H1 (cell line): Measurements from ENCODE around the gene OSTC. TPM values are rescaled to one million over a fixed set of nuclear protein-coding genes. Genes with fewer than 3 reads are reported as not detected.

ENCODE experiments used
- CTCF ChIA-PET: fragments of 300-600 bp; sonication (Branson Sonifier 250); formaldehyde crosslinking; loops from one replicate; lab custom pipeline; 2021; ENCODE audit not compliant: partially characterized antibody; lab: Charles Lee
- POLR2A ChIA-PET: fragments of 300-600 bp; sonication (Branson Sonifier 250); formaldehyde crosslinking; loops from one replicate; lab custom pipeline; 2021; ENCODE audit warnings: inconsistent platforms; ENCODE audit not compliant: partially characterized antibody; lab: Charles Lee
- DNase-seq, 2 experiments: peaks; one replicate each; pipeline versions ENCODE4 v3.0.0 to v3.0.0-alpha.2; 2010 to 2022; ENCODE audit warnings: low spot score in 2 of 2, low read depth in 1 of 2, mixed read lengths in 1 of 2
- FAIRE-seq: peaks from 2 replicates; lab custom pipeline; 2011; peaks lifted over from hg19 to GRCh38; lab: Jason Lieb, UNC
- H2AFZ ChIP-seq: 2 replicates; pipeline ENCODE4 v1.8.1; 2012; ENCODE audit warnings: low read length, inconsistent platforms
- H2AK5ac ChIP-seq: 2 replicates; pipeline ENCODE4 v1.6.1; 2013; ENCODE audit warnings: low read depth, low read length
- H2BK120ac ChIP-seq: replicated peaks from 2 replicates; pipeline ENCODE3; 2013; ENCODE audit warnings: low read depth, low read length, inconsistent platforms
- H2BK12ac ChIP-seq: 2 replicates; pipeline ENCODE4 v1.6.1; 2013; ENCODE audit warnings: low read depth, low read length
- H2BK15ac ChIP-seq: 2 replicates; pipeline ENCODE4 v1.6.1; 2013; ENCODE audit warnings: low read length
- H2BK20ac ChIP-seq: 2 replicates; pipeline ENCODE4 v1.6.1; 2013; ENCODE audit warnings: low read length
- H2BK5ac ChIP-seq: 2 replicates; pipeline ENCODE4 v1.6.1; 2013; ENCODE audit warnings: low read depth, low read length
- H3K14ac ChIP-seq: 2 replicates; pipeline ENCODE4 v1.6.1; 2013; ENCODE audit warnings: inconsistent platforms; ENCODE audit not compliant: insufficient read length
- H3K18ac ChIP-seq: 2 replicates; pipeline ENCODE4 v1.6.1; 2013; ENCODE audit warnings: low read length; ENCODE audit errors: extremely low read depth
- H3K23ac ChIP-seq: 2 replicates; pipeline ENCODE4 v1.6.1; 2013; ENCODE audit warnings: inconsistent platforms; ENCODE audit not compliant: insufficient read length
- H3K23me2 ChIP-seq: 2 replicates; pipeline ENCODE4 v1.6.1; 2013; ENCODE audit warnings: low read depth, low read length
- H3K27ac ChIP-seq: 2 replicates; pipeline ENCODE4 v1.6.1; 2011; ENCODE audit warnings: low read depth, low read length, inconsistent platforms
- H3K27me3 ChIP-seq, 4 experiments: replicated peaks in 1 of 4; 1 replicate in 1 of 4; 2 replicates in 3 of 4; pipeline versions ENCODE4 v1.6.1 to v1.8.1; 2011 to 2013; ENCODE audit warnings: low read length in 3 of 4, mild to moderate bottlenecking in 3 of 4, inconsistent platforms in 2 of 4, mixed read lengths in 2 of 4, moderate library complexity in 1 of 4; ENCODE audit not compliant: control insufficient read depth in 3 of 4, insufficient read depth in 3 of 4; ENCODE audit errors: extremely low read depth in 1 of 4
- H3K36me3 ChIP-seq, 4 experiments: 2 replicates each; pipeline versions ENCODE4 v1.6.1 to v1.8.1; 2011 to 2013; ENCODE audit warnings: mild to moderate bottlenecking in 4 of 4, low read length in 3 of 4, moderate library complexity in 2 of 4, control low read depth in 1 of 4, inconsistent platforms in 1 of 4; ENCODE audit not compliant: insufficient read depth in 4 of 4, control insufficient read depth in 2 of 4
- H3K4ac ChIP-seq: replicated peaks from 2 replicates; pipeline ENCODE3; 2013; ENCODE audit warnings: low read length, low read depth, mixed read lengths, inconsistent platforms; ENCODE audit not compliant: insufficient read length
- H3K4me1 ChIP-seq, 4 experiments: replicated peaks in 1 of 4; 1 replicate in 1 of 4; 2 replicates in 3 of 4; pipeline versions ENCODE4 v1.6.1 to v1.8.1; 2011 to 2013; ENCODE audit warnings: low read length in 3 of 4, inconsistent platforms in 2 of 4, mixed read lengths in 1 of 4; ENCODE audit not compliant: insufficient read depth in 4 of 4, control insufficient read depth in 3 of 4
- H3K4me2 ChIP-seq, 2 experiments: 2 replicates each; pipeline versions ENCODE4 v1.6.1 to v1.8.1; 2011 to 2013; ENCODE audit warnings: low read depth in 2 of 2, low read length in 2 of 2, control low read depth in 1 of 2, inconsistent platforms in 1 of 2, mild to moderate bottlenecking in 1 of 2; ENCODE audit not compliant: insufficient read depth in 1 of 2
- H3K4me3 ChIP-seq, 4 experiments: fragments of 200-600, 300-600 bp in 1 of 4; sonication (generic), shearing (Covaris generic), sonication (Bioruptor Twin) in 1 of 4; 2 replicates each; pipeline versions ENCODE4 v1.5.1 to v1.8.1; 2011 to 2016; ENCODE audit warnings: low read length in 4 of 4, low read depth in 3 of 4, control low read depth in 2 of 4, inconsistent platforms in 2 of 4, mild to moderate bottlenecking in 2 of 4, mixed read lengths in 1 of 4, moderate library complexity in 1 of 4; ENCODE audit not compliant: insufficient read depth in 2 of 4; ENCODE audit errors: extremely low read depth in 1 of 4
- H3K56ac ChIP-seq: replicated peaks from 2 replicates; pipeline ENCODE3; 2013; ENCODE audit warnings: low read depth, mild to moderate bottlenecking, mixed read lengths, low read length, inconsistent platforms; ENCODE audit not compliant: insufficient read length
- H3K79me1 ChIP-seq: 2 replicates; pipeline ENCODE4 v1.6.1; 2013; ENCODE audit warnings: low read depth, low read length, control low read depth
- H3K79me2 ChIP-seq, 2 experiments: 2 replicates each; pipeline versions ENCODE4 v1.6.1 to v1.8.1; 2012 to 2013; ENCODE audit warnings: low read length in 2 of 2, mild to moderate bottlenecking in 2 of 2, inconsistent platforms in 1 of 2; ENCODE audit not compliant: insufficient read depth in 2 of 2, control insufficient read depth in 1 of 2
- H3K9ac ChIP-seq, 4 experiments: replicated peaks in 1 of 4; 1 replicate in 1 of 4; 2 replicates in 3 of 4; pipeline versions ENCODE4 v1.6.1 to v1.8.1; 2011 to 2013; ENCODE audit warnings: low read depth in 3 of 4, low read length in 3 of 4, control low read depth in 2 of 4, mild to moderate bottlenecking in 2 of 4, moderate library complexity in 2 of 4, inconsistent platforms in 1 of 4; ENCODE audit errors: extremely low read depth in 1 of 4
- H3K9me3 ChIP-seq, 2 experiments: 2 replicates each; pipeline versions ENCODE4 v1.6.1 to v1.8.1; 2012 to 2013; ENCODE audit warnings: mild to moderate bottlenecking in 2 of 2, moderate library complexity in 2 of 2, control low read depth in 1 of 2, inconsistent platforms in 1 of 2, low read depth in 1 of 2, low read length in 1 of 2, mixed read lengths in 1 of 2; ENCODE audit not compliant: insufficient read depth in 2 of 2
- H4K20me1 ChIP-seq, 2 experiments: replicated peaks in 1 of 2; 2 replicates each; pipeline versions ENCODE3 to v1.8.1; 2011 to 2013; ENCODE audit warnings: inconsistent platforms in 2 of 2, low read length in 2 of 2, mild to moderate bottlenecking in 1 of 2; ENCODE audit not compliant: insufficient read depth in 2 of 2, control insufficient read depth in 1 of 2
- H4K5ac ChIP-seq: 2 replicates; pipeline ENCODE4 v1.6.1; 2013; ENCODE audit warnings: low read length, low read depth, mixed read lengths, inconsistent platforms; ENCODE audit not compliant: insufficient read length
- H4K8ac ChIP-seq: 2 replicates; pipeline ENCODE4 v1.8.0; 2013; ENCODE audit warnings: mild to moderate bottlenecking, moderate library complexity, low read length, inconsistent platforms; ENCODE audit not compliant: insufficient read depth; ENCODE audit errors: extremely low read depth
- H4K91ac ChIP-seq: replicated peaks from 2 replicates; pipeline ENCODE3; 2013; ENCODE audit warnings: low read length, mixed read lengths, inconsistent platforms; ENCODE audit not compliant: insufficient read length
- ASH2L ChIP-seq: fragments of 200-600, 300-600 bp; sonication (generic); IDR thresholded peaks from one replicate; pipeline ENCODE4 v1.7.1; 2017; ENCODE audit warnings: low read length
- CBX5 ChIP-seq: fragments of 300-800, 300-1000 bp; sonication (generic); IDR thresholded peaks from 2 replicates; pipeline ENCODE4 v1.7.1; 2016; ENCODE audit warnings: antibody characterized with exemption, low read length, low read depth
- CBX8 ChIP-seq: fragments of 300-800, 300-1000 bp; sonication (generic); IDR thresholded peaks from 2 replicates; pipeline ENCODE4 v1.7.1; 2016; ENCODE audit warnings: low read depth, low read length, borderline replicate concordance
- FOSL1 ChIP-seq: IDR thresholded peaks from 2 replicates; pipeline ENCODE4 v1.6.1; 2011; ENCODE audit warnings: mild to moderate bottlenecking, low read depth, low read length, moderate library complexity; ENCODE audit not compliant: insufficient read depth
- GABPA ChIP-seq: IDR thresholded peaks from 2 replicates; pipeline ENCODE4 v1.6.1; 2011; ENCODE audit warnings: mild to moderate bottlenecking, low read length, moderate library complexity, borderline replicate concordance; ENCODE audit not compliant: insufficient read depth
- GTF2F1 ChIP-seq: IDR thresholded peaks from 2 replicates; pipeline ENCODE4 v1.6.1; 2012; ENCODE audit warnings: low read depth, low read length, improper control_type of control experiment, borderline replicate concordance
- KDM1A ChIP-seq: fragments of 200-600, 300-600 bp; sonication (generic); IDR thresholded peaks from 2 replicates; pipeline ENCODE4 v1.7.1; 2016; ENCODE audit warnings: mild to moderate bottlenecking, low read length, borderline replicate concordance
- KDM4A ChIP-seq: IDR thresholded peaks from one replicate; pipeline ENCODE4 v1.7.1; 2012; ENCODE audit warnings: low read depth, mild to moderate bottlenecking, moderate library complexity, low read length, inconsistent platforms; ENCODE audit not compliant: severe bottlenecking
- POLR2A ChIP-seq, 2 experiments: IDR thresholded peaks; 1 replicate in 1 of 2; 2 replicates in 1 of 2; pipeline ENCODE4 v1.6.1; 2011; ENCODE audit warnings: low read depth in 2 of 2, low read length in 2 of 2, mild to moderate bottlenecking in 2 of 2; ENCODE audit errors: control extremely low read depth in 1 of 2
- RNF2 ChIP-seq: fragments of 200-900, 300-1000 bp; sonication (generic); IDR thresholded peaks from 2 replicates; pipeline ENCODE4 v1.7.1; 2016; ENCODE audit warnings: borderline replicate concordance, low read depth, mild to moderate bottlenecking, antibody characterized with exemption, low read length; ENCODE audit not compliant: poor library complexity, severe bottlenecking; ENCODE audit errors: missing control alignments
- SAP30 ChIP-seq: fragments of 300-600 bp; sonication (generic); IDR thresholded peaks from 2 replicates; pipeline ENCODE4 v1.7.1; 2012; ENCODE audit warnings: low read length, moderate library complexity, mild to moderate bottlenecking, inconsistent platforms; ENCODE audit not compliant: insufficient read depth, insufficient replicate concordance
- SIN3A ChIP-seq, 2 experiments: IDR thresholded peaks in 1 of 2; conservative IDR thresholded peaks in 1 of 2; 2 replicates each; pipeline ENCODE4 v1.6.1; 2011 to 2012; ENCODE audit warnings: low read length in 2 of 2, improper control_type of control experiment in 1 of 2, low read depth in 1 of 2, mild to moderate bottlenecking in 1 of 2
- SIX5 ChIP-seq: IDR thresholded peaks from 2 replicates; pipeline ENCODE4 v1.6.1; 2011; ENCODE audit warnings: mild to moderate bottlenecking, low read depth, low read length
- SP4 ChIP-seq: IDR thresholded peaks from 2 replicates; pipeline ENCODE4 v1.6.1; 2012; ENCODE audit warnings: low read length, inconsistent platforms
- WGBS, 2 experiments: shearing (Covaris generic) in 1 of 2; methylation state at CpG; one replicate each; pipeline versions ENCODE4 v1.1.6 to v1.1.7; 2013 to 2015; ENCODE audit warnings: low lambda C conversion rate in 2 of 2, mixed read lengths in 2 of 2, inconsistent platforms in 1 of 2, low coverage in 1 of 2, missing lambda C conversion rate in 1 of 2; ENCODE audit not compliant: insufficient replicate concordance in 2 of 2, insufficient coverage in 1 of 2, insufficient read length in 1 of 2; ENCODE audit errors: extremely low coverage in 1 of 2, missing lambda C conversion rate in 1 of 2; 5-methylcytosine and 5-hydroxymethylcytosine counted together
- polyA plus RNA-seq, 7 experiments: library from polyadenylated mRNA; depleted of rRNA in 3 of 7; stranded (reverse) in 5 of 7; unstranded in 2 of 7; fragments of >200 nt in 5 of 7; fragments of 200-250 nt in 2 of 7; gene quantifications; 1 replicate in 5 of 7; 2 replicates in 1 of 7; 4 replicates in 1 of 7; pipeline versions ENCODE4 v1.2.1 to v1.2.3, GENCODE V29; 2011 to 2013; ENCODE audit warnings: missing spikeins in 2 of 7, mixed read lengths in 2 of 7
- total RNA-seq: library from RNA; stranded (reverse); fragmentation: NEBNext Ultra II Directional; extraction: Animal tissue kit (Norgen Biotek cat#: 25700); gene quantifications from 2 replicates; pipeline ENCODE4 v1.2.1, GENCODE V29; 2021

OSTC gene
- total and polyA plus RNA-seq, 2 of the 8 experiments (the other 6 are each of a cell fraction or from before 2014, with no cell fraction given) = 165 to 176 TPM

DNA sequence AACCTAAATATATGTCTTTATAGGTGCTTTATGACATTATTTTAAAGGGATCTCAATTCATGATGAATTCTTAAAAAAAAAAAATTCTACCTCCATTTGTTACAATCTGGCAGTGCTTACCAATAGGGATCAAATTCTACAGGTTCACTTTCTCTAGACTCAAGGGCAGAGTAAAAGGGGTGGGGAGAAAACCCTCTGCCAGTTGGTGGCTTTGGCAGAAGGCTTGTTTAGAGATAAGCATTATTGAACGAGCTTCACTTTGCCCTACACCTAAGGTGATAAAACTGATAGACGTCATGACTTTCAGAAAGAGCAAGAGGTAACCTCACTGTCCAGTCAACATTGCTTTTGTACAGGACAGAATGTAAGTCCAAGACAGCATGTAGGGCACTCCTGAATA, 53.6 kb downstream of the OSTC start:
- Histone ChIP-seq H3K4me2 (no peak overlapping the region), H4K8ac (no peak overlapping the region), H3K4ac (no peak overlapping the region), H3K14ac (no peak overlapping the region), H2BK20ac (no peak overlapping the region), H3K4me3 (no peak overlapping the region), H2BK15ac (no peak overlapping the region), H3K18ac (no peak overlapping the region), H3K23ac (no peak overlapping the region), H2BK5ac (no peak overlapping the region), H3K79me2 (no peaks in the 10 kb centered on the region), H3K79me1 (no peaks in the 10 kb centered on the region), H3K9ac (no peak overlapping the region), H2BK120ac (no peak overlapping the region), H3K36me3 (no peaks in the 10 kb centered on the region), H4K91ac (no peak overlapping the region), H2BK12ac (no peak overlapping the region), H2AFZ (no peak overlapping the region), H3K27ac (no peak overlapping the region), H3K4me1 (no peaks in the 10 kb centered on the region), H3K23me2 (no peaks in the 10 kb centered on the region), H2AK5ac (no peak overlapping the region), H3K27me3 (no peaks in the 10 kb centered on the region), H4K20me1 (no peaks in the 10 kb centered on the region), H4K5ac (no peak overlapping the region), H3K56ac (no peak overlapping the region), H3K9me3 (no peaks in the 10 kb centered on the region)
- FAIRE-seq (no peak), DNase-seq (no peak)
- 80% methylated on average over 2 of the region's 2 CpGs; no CpG with 5 or more reads in 1 of the 2 experiments for WGBS, 2 experiments
- CTCF ChIA-PET = interaction anchor here (0.7 to 0.9 kb wide), 2 partner anchors 19 to 65 kb away, joined by 3 read pairs; no protein-coding TSS in a partner anchor
- POLR2A ChIA-PET = interaction anchor here (1.0 kb wide), 1 partner anchor 15 kb away, joined by 3 read pairs; no protein-coding TSS in a partner anchor
- TF ChIP-seq GABPA = no peak
- TF ChIP-seq SIX5 = no peak
- no peak for TF ChIP-seq SP4
- no peak for TF ChIP-seq GTF2F1
- TF ChIP-seq ASH2L = no peak
- TF ChIP-seq KDM1A = no peak
- no peak for TF ChIP-seq SIN3A (conservative IDR thresholded peaks at IDR 0.05 in 1 of 2, IDR thresholded peaks at IDR 0.05 in 1 of 2; ENCODE audit: low read depth in 1 of 2, low read length in 2 of 2)
- TF ChIP-seq FOSL1 = no peak
- no peak for TF ChIP-seq CBX5
- TF ChIP-seq KDM4A = no peak
- no peak for TF ChIP-seq RNF2
- TF ChIP-seq POLR2A (IDR thresholded peaks at IDR 0.05; ENCODE audit: control extremely low read depth in 1 of 2, low read depth in 2 of 2, low read length in 2 of 2) = no peak
- TF ChIP-seq SAP30 = no peak
- no peak for TF ChIP-seq CBX8
